GM18508 (cell line): ENCODE measurements around the gene PRM3.

ENCODE experiments used
- ATAC-seq: cut with Tn5 transposase; IDR thresholded peaks from one replicate; pipeline ENCODE4 v1.9.1; 2021; ENCODE audit warnings: moderate number of reproducible peaks; ENCODE audit not compliant: insufficient read depth, unreplicated experiment

PRM3 gene

DNA sequence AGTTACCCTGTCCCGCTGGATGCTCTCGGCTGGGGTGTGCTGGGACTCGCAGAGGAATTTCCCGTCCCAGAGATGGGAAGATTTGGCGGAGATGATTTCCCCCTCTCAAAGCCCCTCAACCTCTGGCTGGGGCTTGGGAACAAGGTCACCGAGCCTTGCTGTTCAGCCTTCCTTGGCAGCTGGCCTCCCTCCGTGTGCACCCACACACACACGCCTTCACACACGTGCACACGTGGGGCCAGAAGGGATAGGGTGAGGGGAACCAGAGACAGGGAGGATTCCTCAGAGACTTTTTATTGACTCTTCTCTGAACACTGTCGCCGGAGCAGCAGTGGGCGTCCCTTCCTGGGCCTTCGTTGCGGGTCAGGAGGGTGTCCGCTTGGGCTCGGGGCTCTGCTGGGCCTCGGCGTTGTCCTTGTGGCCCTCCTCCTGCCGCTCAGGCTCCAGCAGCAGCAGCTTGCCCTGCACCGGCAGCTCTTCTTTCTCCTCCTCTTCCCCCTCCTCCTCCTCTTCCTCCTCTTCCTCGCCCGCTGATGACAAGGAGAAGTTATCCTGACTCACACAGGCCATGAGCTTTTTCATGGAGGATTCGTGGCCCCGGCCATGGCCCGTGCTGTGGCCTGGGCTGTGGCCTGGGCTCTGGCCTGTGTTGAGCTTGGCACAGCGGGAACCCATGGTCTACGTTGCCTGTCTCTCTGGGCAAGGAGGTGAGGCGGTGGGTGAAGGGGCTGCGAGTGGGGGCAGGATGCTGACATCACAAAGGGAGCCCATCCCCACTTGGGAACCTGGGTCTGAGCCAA, at the start of gene PRM3:
Gene PRM3 (minus strand): TSS at position 709 of the 800 bp plus-strand sequence. CDS start 34 bp downstream, at position 675.
- ATAC-seq, result no peak

- no peak for ATAC-seq
These were observed 49.4 kb upstream of the PRM3 start for GRCh38 chr16:11322823-11323222.

DNA sequence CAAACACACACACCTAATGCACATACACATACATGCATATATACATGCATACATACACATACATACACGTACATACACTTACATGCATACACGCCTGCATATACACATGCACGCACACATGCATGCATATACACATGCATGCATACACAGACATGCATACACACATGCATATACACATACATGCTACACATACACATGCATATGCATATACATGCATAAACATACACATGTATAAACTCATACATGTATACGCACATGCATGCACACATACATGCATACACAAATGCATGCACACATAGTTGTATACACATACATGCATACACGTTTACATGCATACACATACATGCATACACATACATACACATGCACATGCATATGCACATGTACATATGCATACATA, 48.2 kb upstream of the PRM3 start:
- ATAC-seq, result no peak

DNA sequence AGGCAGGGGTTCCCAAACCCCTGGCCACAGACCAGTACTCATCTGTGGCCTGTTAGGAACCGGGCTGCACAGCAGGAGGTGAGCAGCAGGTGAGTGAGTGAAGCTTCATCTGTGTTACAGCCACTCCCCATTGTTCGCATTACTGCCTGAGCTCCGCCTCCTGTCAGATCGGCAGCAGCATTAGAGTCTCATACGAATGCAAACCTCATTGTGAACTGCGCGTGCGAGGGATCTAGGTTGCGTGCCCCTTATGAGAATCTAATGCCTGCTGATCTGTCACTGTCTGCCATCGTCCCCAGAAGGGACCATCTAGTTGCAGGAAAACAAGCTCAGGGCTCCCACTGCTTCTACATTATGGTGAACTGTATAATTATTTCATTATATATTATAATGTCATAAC, 46.7 kb upstream of the PRM3 start:
- ATAC-seq, result no peak

- ATAC-seq, result no peak
These were observed 46.2 kb upstream of the PRM3 start for GRCh38 chr16:11319529-11320146.

DNA sequence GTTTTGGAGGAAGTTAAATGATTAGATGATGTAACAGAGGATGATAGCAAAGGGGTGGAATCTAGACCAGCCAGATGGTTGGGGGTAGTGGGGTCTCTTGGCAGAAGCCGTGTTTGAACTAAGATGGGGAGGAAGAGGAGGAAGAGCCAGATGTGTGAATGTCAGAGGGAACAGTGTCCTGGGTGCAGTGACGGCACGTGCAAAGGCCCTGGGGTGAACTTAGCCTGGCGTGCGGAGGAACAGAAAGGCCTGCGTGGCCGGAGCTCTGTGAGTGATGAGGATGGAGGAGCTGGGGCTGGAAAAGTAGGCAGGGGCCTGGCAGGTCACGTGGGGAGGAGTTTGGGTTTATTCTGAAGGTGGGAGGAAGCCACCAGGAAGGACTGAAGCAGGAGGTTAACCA, 45.4 kb upstream of the PRM3 start:
- ATAC-seq, result no peak

DNA sequence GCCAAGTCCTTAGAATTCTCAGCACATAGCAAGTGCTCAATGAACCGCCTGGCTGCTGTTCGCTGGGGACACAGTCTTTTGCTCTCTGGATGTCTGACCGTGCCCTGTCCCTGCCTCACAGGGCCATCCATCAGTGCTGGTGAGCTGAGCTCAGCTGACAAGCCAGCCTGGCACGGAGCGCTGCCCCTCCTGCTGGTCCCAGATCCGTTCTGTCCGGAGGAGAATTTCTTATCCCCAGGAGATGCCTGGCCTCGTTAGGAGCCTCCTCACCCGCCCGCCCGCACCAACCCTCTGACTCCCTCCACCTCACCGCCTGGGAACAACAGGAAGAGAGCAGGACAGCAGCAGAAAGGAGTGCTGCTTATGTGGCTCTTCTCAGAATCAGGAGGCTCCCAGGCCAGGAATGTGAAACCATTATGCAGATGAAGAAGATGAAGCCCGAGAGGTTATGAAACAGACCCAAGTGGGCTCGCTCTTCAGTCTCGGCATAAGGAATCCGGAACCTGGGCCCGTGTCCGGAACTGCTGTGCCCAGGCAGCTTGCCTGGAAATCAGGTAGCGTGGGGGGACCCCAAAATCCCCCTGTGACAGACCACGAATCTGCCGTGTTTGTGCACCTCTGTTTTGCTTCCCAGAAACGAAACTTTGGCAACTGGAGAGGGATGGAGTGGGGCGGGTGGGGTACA, 43.0 kb upstream of the PRM3 start:
- ATAC-seq, result no peak

GRCh38 chr16:11315510-11315909, 42.1 kb upstream of the PRM3 start:
- ATAC-seq, result no peak

DNA sequence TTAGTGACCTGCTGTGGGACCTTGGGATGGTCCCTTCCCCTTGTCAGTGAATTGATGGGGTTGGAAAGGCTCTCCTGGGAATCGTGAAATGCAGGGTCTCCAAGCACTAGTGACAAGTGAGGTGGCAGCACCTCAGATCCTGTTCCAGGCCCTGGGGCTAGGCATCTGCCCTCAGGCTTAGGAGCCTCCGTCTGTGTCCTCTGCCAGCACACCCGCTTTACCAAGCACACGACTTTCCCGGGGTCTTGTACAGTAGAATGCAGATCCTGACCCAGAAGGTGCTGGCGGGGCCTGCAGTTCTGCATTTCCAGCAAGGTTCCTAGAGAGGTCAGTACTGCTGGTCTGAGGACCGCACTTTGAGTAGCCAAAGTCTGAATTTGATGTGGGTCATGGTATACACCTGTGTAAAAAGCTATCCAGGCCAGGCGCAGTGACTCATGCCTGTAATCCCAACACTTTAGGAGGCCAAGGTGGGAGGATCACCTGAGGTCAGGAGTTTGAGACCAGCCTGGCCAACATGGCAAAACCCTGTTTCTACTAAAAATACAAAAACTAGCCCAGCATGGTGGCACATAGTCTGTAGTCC, 41.0 kb upstream of the PRM3 start:
- no peak for ATAC-seq

DNA sequence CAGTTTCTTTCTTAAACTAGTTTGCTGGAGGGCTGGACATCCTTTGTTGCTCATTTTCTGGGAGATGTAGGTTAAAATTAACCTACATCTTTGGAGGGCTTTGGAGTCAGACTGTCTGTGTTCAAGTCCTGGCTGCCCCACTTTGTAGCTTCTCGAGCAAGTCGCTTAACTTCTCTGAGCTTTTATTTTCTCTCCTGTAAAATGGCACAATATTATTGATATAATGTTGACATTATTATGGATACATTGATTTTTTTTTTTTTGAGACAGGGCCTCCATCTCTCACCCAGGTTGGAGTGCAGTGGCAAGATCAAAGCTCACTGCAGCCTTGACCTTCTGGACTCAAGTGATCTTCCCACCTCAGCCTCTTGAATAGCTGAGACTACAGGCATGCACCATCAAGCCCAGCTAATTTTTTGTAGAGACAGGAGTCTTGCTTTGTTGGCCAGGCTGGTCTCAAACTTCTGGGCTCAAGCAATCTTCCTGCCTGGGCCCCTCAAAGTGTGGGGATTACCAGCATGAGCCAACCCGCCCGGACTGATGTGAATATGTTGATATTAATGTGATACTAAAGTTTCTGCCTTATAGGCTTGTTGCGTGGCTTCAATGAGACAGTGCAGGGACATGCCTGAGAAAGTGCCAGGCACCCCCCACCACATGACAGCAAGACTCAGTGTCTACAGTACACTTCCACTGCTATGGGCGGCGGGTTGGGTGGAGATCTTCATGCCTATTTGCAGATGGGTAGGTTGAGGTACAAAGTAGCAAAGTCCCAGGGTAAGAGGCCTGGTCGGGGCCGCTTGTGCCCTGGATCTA, 40.3 kb upstream of the PRM3 start:
- no peak for ATAC-seq

GRCh38 chr16:11312718-11313492, 39.5 kb upstream of the PRM3 start:
- no peak for ATAC-seq

DNA sequence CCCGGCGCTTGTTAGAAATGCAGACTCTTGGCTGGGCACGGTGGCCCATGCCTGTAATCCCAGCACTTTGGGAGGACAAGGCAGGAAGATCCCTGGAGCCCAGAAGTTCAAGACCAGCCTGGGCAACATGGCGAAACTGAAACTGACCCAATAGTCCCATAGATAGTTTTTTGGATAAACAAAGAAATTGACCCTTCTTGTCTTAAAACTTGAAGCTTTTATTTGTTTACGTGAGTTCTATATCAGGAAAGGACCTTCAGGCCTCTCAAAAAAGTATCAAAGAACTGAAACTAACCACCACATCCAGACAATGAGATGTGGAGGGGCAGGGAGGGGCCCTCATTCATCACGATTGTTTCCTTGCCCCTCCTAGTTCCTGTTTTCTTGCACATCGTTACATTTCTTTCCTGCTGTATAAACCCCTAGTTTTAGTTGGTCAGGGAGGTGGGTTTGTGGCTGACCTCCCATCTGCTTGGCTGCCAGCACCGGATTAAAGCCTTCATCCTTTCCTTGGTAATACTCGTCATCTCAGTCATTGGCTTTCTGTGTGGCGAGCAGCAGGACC, 37.6 kb upstream of the PRM3 start:
- peak; percentile 35 for ATAC-seq

GRCh38 chr16:11310634-11310977, 37.2 kb upstream of the PRM3 start:
- no peak for ATAC-seq

DNA sequence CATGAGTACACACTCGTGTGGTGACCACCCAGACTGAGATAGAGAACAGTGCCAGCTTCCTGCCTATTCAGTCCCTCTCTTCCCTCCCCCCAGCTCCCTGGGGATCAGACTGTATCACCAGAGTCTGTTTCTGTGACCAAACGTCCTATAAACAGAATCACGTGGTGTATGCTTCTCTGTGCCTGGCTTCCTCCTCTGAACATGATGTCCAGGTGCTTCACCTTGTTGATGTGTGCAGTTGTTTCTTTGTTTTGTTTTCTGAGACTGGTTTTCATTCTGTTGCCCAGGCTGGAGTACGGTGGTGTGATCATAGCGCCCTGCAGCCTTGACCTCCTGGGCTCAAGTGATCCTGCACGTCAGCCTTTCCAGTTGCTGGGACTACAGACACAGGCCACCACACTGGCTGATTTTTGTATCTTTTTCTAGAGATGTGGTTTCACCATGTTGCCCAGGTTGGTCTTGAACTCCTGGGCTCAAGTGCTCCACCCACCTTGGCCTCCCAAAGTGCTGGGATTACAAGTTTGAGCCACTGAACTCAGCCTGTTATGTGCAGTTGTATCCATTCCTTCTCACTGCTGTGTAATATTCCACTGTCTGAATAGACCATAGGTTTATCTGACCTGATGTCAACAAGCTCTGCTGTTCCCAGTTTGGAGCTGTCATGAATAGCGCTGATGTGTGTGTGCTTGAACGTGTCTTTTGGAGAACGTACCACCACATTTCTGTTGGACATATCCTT, 36.6 kb upstream of the PRM3 start:
- ATAC-seq, result no peak

DNA sequence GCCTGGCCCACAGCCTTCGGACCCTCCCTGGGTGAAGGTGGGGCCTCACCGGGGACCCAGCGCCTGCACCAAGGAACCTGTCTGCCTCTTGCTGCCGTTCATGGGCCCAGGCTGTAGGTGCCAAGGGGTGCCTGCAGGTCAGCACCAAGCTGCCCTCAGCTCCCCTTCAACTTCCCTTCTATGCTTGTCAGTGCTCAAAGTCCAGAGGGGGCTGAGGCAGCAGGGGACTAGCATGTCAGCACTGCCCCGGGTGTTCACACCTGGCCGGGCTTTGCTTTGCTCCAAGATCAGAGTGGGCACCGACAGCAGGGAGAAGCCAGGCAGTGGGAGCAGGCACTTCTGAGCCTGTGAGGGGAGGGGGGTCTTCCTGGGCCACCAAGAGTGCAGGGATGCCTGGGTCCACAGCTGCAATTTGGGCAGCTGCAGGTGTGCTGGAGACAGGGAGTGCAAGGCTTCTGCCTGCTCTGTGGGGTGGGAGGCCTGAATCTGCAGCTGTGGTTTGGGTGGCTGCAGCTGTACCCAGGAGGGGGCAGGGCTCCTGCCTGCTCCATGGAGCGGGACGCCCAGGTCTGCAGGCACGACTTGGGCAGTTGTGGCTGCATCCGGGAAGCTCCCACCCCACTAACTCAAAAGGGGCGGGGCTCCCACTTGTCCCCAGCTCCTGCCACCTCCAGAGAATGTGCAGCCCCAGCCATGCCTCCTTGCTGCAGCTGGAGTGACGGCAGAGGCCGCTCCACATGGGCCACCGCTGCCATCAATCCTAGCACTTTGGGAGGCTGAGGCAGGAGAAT, 35.3 kb upstream of the PRM3 start:
- no peak for ATAC-seq

GRCh38 chr16:11307639-11308492, 34.4 kb upstream of the PRM3 start:
- ATAC-seq, result no peak
